GM12878 (cell line): ENCODE results near the gene ATP2A1. TPM values are rescaled to one million over a fixed set of nuclear protein-coding genes. Genes with fewer than 3 reads are reported as not detected.
A peak's percentile ranks its signal among the peaks of the same experiment; 100 is the strongest.

Source experiments
- CHD1 ChIP-seq: IDR thresholded peaks from 2 replicates; pipeline ENCODE4 v1.6.1; 2012; ENCODE audit warnings: low read depth, low read length, improper control_type of control experiment
- CUX1 ChIP-seq: IDR thresholded peaks from 2 replicates; pipeline ENCODE4 v1.6.1; 2012; ENCODE audit warnings: improper control_type of control experiment, low read depth, low read length; ENCODE audit not compliant: insufficient replicate concordance
- E2F4 ChIP-seq: IDR thresholded peaks from 2 replicates; pipeline ENCODE4 v1.6.1; 2012; ENCODE audit warnings: low read depth, low read length, improper control_type of control experiment
- EGR1 ChIP-seq, 2 experiments: IDR thresholded peaks; 1 replicate in 1 of 2; 2 replicates in 1 of 2; pipeline ENCODE4 v1.6.1; 2011 to 2012; ENCODE audit warnings: low read depth in 2 of 2, low read length in 2 of 2, borderline replicate concordance in 1 of 2, mild to moderate bottlenecking in 1 of 2, moderate library complexity in 1 of 2
- ELK1 ChIP-seq: IDR thresholded peaks from 2 replicates; pipeline ENCODE4 v1.6.1; 2012; ENCODE audit warnings: low read depth, low read length, improper control_type of control experiment
- KLF5 ChIP-seq: fragments of 450-650 bp; IDR thresholded peaks from 2 replicates; pipeline ENCODE4 v1.6.1; 2014; ENCODE audit warnings: mild to moderate bottlenecking; ENCODE audit not compliant: partially characterized antibody
- MTA2 ChIP-seq: fragments of 450-650 bp; IDR thresholded peaks from 2 replicates; pipeline ENCODE4 v1.6.1; 2016; ENCODE audit warnings: low read depth, mild to moderate bottlenecking, moderate library complexity
- NKRF ChIP-seq: fragments of 450-650 bp; conservative IDR thresholded peaks from 2 replicates; pipeline ENCODE4 v1.6.1; 2017; ENCODE audit warnings: mild to moderate bottlenecking, moderate library complexity
- NR2C2 ChIP-seq: IDR thresholded peaks from 2 replicates; pipeline ENCODE4 v1.6.1; 2011; ENCODE audit warnings: borderline replicate concordance, low read depth; ENCODE audit not compliant: control insufficient read depth, insufficient read length
- POLR2AphosphoS5 ChIP-seq: IDR thresholded peaks from 2 replicates; pipeline ENCODE4 v1.6.1; 2011; ENCODE audit warnings: mild to moderate bottlenecking, low read length, inconsistent platforms
- SP1 ChIP-seq: IDR thresholded peaks from one replicate; pipeline ENCODE4 v1.6.1; 2011; ENCODE audit warnings: low read depth, low read length
- ZBTB33 ChIP-seq: fragments of 450-650 bp; IDR thresholded peaks from 2 replicates; pipeline ENCODE4 v1.6.1; 2017; ENCODE audit warnings: mild to moderate bottlenecking
- ZNF274 ChIP-seq: IDR thresholded peaks from one replicate; pipeline ENCODE4 v1.8.0; 2011; ENCODE audit not compliant: insufficient read length, insufficient read depth
- polyA plus RNA-seq, 11 experiments: library from polyadenylated mRNA; depleted of rRNA in 4 of 11; unstranded in 6 of 11; stranded (reverse) in 5 of 11; fragments of >200 nt; fragmentation: Nextera tagmentation in 4 of 11; fragmentation: Illumina TruSeq in 1 of 11; extraction: Ambion mirVana in 4 of 11; extraction: Trizol in 1 of 11; gene quantifications; 1 replicate in 1 of 11; 2 replicates in 10 of 11; pipeline versions ENCODE4 v1.2.1 to v1.2.3, GENCODE V29; 2011 to 2016; ENCODE audit warnings: inconsistent platforms in 2 of 11, missing spikeins in 2 of 11, low read depth in 1 of 11
- total RNA-seq, 4 experiments: library from RNA; depleted of rRNA in 3 of 4; stranded (reverse); fragments of >200 nt in 3 of 4; fragmentation: Illumina TruSeq in 1 of 4; extraction: Trizol in 1 of 4; gene quantifications; 2 replicates each; pipeline versions ENCODE4 v1.2.1 to v1.2.3, GENCODE V29; 2013 to 2021

The ATP2A1 gene
- total and polyA plus RNA-seq, 10 of the 15 experiments (the other 5 are each of a cell fraction or from before 2014, with no cell fraction given), result 0.13 to 1.7 (median 0.88) TPM

GRCh38 chr16:28925386-28926228 is 47.3 kb downstream of the ATP2A1 start (continued):
- TF ChIP-seq NKRF, result peak; percentile 69; the same call in 1 of the 2 replicates
- TF ChIP-seq MTA2, result peak; percentile 63; the same call in 1 of the 2 replicates
- TF ChIP-seq ELK1, result no peak
- no peak for TF ChIP-seq E2F4
- no peak for TF ChIP-seq ZNF274
- peak; percentile 85 for TF ChIP-seq POLR2AphosphoS5
- TF ChIP-seq CUX1, result no peak
- no peak for TF ChIP-seq SP1
- 0 out of 3 replicates have a peak, but pooled peaks of 1 of the 2 experiments have one; percentile 13 for TF ChIP-seq EGR1 (IDR thresholded peaks at IDR 0.05; ENCODE audit: borderline replicate concordance in 1 of 2, low read depth in 2 of 2, low read length in 2 of 2)
- no peak for TF ChIP-seq CHD1
- no peak for TF ChIP-seq ZBTB33
- TF ChIP-seq NR2C2, result no peak
- no peak for TF ChIP-seq KLF5
